ENCODE measurements around the gene PIK3CA. TPM values are rescaled to one million over a fixed set of nuclear protein-coding genes. Genes with fewer than 3 reads are reported as not detected.

PIK3CA gene
- total and polyA plus RNA-seq, 2 experiments from 2014 or later: 5.1 to 13.4 TPM

DNA sequence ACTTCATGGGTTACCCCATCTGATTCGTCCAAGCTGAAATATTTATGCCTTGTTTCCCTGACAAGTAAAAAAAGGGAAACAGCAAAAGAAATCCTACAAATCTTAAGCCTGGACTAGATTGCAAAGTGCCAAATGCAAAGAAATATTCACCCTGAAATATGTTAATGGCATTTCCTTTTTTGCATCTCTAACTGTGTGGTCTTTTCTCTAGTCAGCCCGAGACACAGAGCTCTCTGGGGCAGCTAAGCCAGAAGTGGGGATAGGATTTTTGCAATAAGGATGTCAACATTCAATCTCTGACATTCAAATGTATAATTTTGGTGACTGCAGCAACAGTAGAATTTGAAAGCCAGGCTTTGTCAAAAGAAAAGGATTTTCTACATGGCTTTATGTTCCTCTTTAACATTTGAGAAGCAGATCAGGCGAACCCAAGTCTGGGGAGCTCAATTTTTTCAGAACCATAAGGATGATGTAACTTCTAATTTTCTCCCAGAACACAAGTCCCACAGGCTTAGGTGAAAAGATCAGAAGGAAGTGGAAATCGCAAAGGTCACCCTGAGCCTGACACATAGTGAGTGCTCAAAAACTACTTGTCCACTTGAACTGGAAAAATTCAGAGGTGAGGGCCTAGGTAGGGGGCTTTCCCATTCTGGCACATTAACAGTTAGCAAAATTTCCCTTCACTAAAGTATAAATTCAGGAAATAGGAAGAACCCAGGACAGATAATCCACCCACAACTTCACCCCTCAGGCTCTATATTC is 131.0 kb downstream of the PIK3CA start (continued):
- TF ChIP-seq, protein P1, sequence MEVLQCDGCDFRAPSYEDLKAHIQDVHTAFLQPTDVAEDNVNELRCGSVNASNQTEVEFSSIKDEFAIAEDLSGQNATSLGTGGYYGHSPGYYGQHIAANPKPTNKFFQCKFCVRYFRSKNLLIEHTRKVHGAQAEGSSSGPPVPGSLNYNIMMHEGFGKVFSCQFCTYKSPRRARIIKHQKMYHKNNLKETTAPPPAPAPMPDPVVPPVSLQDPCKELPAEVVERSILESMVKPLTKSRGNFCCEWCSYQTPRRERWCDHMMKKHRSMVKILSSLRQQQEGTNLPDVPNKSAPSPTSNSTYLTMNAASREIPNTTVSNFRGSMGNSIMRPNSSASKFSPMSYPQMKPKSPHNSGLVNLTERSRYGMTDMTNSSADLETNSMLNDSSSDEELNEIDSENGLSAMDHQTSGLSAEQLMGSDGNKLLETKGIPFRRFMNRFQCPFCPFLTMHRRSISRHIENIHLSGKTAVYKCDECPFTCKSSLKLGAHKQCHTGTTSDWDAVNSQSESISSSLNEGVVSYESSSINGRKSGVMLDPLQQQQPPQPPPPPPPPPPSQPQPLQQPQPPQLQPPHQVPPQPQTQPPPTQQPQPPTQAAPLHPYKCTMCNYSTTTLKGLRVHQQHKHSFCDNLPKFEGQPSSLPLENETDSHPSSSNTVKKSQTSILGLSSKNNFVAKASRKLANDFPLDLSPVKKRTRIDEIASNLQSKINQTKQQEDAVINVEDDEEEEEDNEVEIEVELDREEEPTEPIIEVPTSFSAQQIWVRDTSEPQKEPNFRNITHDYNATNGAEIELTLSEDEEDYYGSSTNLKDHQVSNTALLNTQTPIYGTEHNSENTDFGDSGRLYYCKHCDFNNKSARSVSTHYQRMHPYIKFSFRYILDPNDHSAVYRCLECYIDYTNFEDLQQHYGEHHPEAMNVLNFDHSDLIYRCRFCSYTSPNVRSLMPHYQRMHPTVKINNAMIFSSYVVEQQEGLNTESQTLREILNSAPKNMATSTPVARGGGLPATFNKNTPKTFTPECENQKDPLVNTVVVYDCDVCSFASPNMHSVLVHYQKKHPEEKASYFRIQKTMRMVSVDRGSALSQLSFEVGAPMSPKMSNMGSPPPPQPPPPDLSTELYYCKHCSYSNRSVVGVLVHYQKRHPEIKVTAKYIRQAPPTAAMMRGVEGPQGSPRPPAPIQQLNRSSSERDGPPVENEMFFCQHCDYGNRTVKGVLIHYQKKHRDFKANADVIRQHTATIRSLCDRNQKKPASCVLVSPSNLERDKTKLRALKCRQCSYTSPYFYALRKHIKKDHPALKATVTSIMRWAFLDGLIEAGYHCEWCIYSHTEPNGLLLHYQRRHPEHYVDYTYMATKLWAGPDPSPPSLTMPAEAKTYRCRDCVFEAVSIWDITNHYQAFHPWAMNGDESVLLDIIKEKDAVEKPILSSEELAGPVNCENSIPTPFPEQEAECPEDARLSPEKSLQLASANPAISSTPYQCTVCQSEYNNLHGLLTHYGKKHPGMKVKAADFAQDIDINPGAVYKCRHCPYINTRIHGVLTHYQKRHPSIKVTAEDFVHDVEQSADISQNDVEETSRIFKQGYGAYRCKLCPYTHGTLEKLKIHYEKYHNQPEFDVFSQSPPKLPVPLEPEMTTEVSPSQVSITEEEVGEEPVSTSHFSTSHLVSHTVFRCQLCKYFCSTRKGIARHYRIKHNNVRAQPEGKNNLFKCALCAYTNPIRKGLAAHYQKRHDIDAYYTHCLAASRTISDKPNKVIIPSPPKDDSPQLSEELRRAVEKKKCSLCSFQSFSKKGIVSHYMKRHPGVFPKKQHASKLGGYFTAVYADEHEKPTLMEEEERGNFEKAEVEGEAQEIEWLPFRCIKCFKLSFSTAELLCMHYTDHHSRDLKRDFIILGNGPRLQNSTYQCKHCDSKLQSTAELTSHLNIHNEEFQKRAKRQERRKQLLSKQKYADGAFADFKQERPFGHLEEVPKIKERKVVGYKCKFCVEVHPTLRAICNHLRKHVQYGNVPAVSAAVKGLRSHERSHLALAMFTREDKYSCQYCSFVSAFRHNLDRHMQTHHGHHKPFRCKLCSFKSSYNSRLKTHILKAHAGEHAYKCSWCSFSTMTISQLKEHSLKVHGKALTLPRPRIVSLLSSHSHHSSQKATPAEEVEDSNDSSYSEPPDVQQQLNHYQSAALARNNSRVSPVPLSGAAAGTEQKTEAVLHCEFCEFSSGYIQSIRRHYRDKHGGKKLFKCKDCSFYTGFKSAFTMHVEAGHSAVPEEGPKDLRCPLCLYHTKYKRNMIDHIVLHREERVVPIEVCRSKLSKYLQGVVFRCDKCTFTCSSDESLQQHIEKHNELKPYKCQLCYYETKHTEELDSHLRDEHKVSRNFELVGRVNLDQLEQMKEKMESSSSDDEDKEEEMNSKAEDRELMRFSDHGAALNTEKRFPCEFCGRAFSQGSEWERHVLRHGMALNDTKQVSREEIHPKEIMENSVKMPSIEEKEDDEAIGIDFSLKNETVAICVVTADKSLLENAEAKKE (CRISPR knock-in tag; IDR thresholded peaks at IDR 0.05): no peak
- TF ChIP-seq CREB1 (CRISPR knock-in tag; IDR thresholded peaks at IDR 0.05; ENCODE audit: low read depth) (no peak), EZH2 (IDR thresholded peaks at IDR 0.05; ENCODE audit: low read depth, unreplicated experiment) (no peak), ZNF114 (CRISPR knock-in tag; IDR thresholded peaks at IDR 0.05) (no peak), ZNF331 (CRISPR knock-in tag; IDR thresholded peaks at IDR 0.05; ENCODE audit: low read depth) (no peak), NANOG (IDR thresholded peaks at IDR 0.05; ENCODE audit: borderline replicate concordance) (no peak), JUNB (IDR thresholded peaks at IDR 0.05; ENCODE audit: unreplicated experiment) (no peak), STAT1 (IDR thresholded peaks at IDR 0.05; ENCODE audit: unreplicated experiment) (no peak), EZH2phosphoT487 (IDR thresholded peaks at IDR 0.05; ENCODE audit: unreplicated experiment) (no peak), POLR2AphosphoS5 (IDR thresholded peaks at IDR 0.05; ENCODE audit: low read depth) (no peak)

DNA sequence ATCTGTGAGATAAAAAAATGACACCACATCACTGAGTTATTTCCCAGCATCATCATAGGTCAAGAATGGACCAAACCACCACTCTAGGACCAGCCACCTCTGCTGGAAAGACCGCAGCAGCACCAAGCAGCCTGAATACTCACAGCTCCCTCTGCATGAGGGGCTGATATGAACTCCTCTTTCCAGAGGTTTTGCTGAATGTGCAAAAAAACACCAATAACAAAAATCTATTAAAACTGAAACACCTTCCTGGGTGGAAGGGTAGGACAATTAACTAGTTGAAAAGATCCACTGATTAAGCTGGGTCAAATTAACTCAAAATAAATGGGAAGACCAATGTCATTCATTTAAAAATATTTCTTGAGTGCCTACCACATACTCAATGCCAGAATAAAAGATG is 131.7 kb downstream of the PIK3CA start:
- Mint-ChIP-seq H3K27ac (no peak overlapping the region), H3K9me3 (no peaks in the 10 kb centered on the region), H3K36me3 (ENCODE audit: low read depth) (no peaks in the 10 kb centered on the region), H3K4me3 (no peak overlapping the region), H3K4me1 (peaks cover 6% of the 10 kb centered on the region), H3K27me3 (ENCODE audit: insufficient read depth, low read depth, poor library complexity) (no peaks in the 10 kb centered on the region)
- H4K20me1 ChIP-seq (replicated peaks; ENCODE audit: insufficient read depth): no peaks in the 10 kb centered on the region
- H3K79me2 ChIP-seq (replicated peaks; ENCODE audit: insufficient read depth): no peaks in the 10 kb centered on the region
- no peaks in the 10 kb centered on the region for H3K9me2 ChIP-seq (ENCODE audit: insufficient read depth)
- H2AFZ ChIP-seq: peak overlapping the region; percentile 10; the same call in 1 of the 2 replicates
- no peak overlapping the region for H3K4me2 ChIP-seq
- no peak for DNase-seq (ENCODE audit: low spot score)
- no peak for TF ChIP-seq CREB1 (CRISPR knock-in tag; IDR thresholded peaks at IDR 0.05; ENCODE audit: low read depth)
- TF ChIP-seq, protein P2, sequence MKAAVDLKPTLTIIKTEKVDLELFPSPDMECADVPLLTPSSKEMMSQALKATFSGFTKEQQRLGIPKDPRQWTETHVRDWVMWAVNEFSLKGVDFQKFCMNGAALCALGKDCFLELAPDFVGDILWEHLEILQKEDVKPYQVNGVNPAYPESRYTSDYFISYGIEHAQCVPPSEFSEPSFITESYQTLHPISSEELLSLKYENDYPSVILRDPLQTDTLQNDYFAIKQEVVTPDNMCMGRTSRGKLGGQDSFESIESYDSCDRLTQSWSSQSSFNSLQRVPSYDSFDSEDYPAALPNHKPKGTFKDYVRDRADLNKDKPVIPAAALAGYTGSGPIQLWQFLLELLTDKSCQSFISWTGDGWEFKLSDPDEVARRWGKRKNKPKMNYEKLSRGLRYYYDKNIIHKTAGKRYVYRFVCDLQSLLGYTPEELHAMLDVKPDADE (IDR thresholded peaks at IDR 0.05): no peak
- H3K27ac ChIP-seq (ENCODE audit: low read depth): no peak overlapping the region
- no peak overlapping the region for H3K4me3 ChIP-seq
- no peaks in the 10 kb centered on the region for H3K36me3 ChIP-seq (ENCODE audit: insufficient read depth)
- no peaks in the 10 kb centered on the region for H3K27me3 ChIP-seq (ENCODE audit: insufficient read depth)
- peaks cover 5% of the 10 kb centered on the region; the same call in 1 of the 2 replicates for H3K4me1 ChIP-seq (ENCODE audit: insufficient read depth)
- no peak for ATAC-seq
- H3F3A ChIP-seq (replicated peaks; ENCODE audit: low read depth): no peaks in the 10 kb centered on the region
